ENCODE data around the gene BNIP2.
"Not testable (repeated sequence)": the region's sequence is repeated elsewhere in the genome, so short reads cannot be mapped to it uniquely, and the experiment has no call there.

The BNIP2 gene, protein sequence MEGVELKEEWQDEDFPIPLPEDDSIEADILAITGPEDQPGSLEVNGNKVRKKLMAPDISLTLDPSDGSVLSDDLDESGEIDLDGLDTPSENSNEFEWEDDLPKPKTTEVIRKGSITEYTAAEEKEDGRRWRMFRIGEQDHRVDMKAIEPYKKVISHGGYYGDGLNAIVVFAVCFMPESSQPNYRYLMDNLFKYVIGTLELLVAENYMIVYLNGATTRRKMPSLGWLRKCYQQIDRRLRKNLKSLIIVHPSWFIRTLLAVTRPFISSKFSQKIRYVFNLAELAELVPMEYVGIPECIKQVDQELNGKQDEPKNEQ

DNA sequence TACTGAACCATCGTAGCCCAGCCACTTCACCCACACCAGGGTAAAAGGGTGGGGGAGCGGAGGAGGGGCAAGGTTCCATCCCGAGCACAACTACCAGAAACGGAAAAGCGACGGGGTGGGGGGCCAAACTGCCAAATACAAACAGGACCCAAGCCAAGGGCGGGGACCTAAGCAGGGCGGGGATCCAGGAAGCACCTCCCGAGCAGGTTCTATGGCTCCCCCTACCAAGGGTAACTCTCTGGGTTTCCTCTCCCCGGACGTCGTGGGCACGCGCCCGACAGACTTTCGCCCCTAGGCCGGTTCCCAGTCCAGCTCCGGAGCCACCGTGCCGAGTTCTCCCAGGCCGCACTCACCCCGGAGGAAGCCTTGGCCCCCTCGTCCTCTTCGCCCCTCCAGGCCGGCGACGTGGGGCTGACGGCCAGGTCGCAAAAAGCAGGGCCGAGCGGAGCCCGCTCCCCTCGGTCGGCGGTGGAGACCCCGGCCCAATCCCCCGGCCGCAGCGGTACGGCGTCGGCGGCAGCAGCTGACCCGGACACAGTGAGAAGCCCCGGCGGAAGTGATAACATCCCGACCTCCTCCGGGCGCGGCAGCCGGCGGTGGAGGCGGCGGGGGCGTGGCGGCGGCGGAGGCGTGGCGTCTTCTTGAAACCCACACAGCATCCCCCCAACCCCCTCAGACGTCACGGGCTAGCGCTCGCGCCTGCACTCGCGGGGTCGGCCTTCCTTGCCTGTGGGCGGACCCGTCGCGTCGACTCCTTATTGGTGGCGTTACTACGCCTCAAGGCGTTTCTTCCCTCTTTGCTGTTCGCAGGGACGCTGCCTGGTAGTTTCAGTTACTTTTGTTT is at the start of gene BNIP2:
Gene BNIP2, minus strand, starts transcription at position 539 of the 844 bp plus-strand sequence. CDS start 6,863 bp downstream, outside the sequence.
- DNase-seq: peak; percentile 99 to 100

DNA sequence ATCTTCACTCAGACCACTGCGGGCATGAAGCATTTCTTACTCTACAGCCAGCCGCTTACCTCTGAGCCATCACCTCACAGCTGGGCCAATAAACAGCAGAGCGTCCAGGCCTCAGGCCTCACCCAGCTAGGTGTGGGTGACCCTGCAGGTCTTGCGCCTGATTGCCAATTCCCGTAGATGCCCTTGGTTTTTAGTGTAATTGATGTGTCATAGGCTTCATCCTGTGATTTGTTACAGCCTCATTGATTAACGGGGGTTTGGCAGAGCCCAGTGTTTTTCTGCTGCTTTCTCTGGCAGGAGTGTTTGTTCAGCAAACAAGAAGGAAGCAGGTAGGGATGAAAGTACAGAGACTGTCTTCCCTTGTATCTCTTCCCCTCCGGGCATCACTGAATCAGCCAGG is 49.6 kb upstream of the BNIP2 start:
- DNase-seq: no peak

DNA sequence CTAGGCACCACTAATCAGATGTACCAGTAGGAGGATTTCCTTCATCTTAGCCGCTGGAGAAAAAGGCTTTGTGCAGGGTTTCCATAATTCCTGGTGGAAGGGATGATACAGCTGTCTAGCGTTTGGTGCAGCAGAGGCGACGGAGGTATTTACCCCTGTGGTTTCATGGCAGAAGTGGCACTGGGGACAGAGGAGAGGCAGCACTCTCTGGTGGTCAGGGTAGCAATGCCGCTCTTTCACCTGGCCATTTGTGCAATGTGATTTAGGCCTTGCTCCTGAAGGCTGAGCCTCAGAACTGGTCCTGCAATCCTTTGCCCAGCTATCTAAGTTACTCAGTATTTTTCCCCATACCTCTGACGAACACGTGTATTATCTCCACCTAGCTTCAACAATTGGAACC is 47.1 kb upstream of the BNIP2 start:
- DNase-seq: no peak

DNA sequence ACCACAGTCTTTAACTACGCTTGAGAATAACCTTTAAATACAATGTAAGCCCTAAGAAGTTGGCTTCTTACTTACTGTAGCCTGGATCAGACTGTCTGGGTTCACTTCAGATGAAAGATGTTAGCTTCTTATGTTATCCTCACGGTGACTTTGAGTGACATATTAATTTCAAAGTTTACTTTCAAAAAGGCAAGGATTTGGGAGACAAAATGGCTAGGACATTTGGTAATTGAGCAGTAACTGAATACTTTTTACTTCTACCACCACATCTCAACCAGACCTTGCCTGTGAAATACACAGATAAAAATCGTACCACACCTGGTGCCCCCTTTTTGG is 36.0 kb upstream of the BNIP2 start:
- DNase-seq: no peak

DNA sequence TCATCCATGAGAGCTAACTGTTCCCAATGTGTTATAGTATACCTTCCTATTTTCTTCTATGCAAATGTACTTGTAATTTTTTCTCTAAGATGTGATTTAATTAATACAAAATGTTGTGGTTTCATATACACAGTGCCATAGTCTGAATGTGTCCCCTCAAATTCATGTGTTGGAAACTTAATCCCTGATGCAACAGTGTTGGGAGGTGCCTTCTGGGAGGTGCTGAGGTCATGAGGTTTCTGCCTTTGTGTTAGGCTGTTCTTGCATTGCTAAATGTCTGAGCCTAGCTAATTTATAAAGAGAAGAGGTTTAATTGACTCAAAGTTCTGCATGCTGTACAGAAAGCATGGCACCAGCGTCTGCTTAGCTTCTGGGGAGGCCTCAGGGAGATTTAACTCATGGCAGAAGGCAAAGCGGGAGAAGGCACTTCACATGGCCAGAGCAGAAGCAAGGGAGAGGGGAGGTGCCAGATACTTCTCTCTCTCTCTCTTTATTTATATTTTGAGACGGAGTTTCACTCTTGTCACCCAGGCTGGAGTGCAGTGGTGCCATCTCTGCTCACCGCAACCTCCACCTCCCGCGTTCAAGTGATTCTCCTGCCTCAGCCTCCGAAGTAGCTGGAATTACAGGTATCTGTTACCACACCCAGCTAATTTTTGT is 34.7 kb upstream of the BNIP2 start:
- DNase-seq: no peak

DNA sequence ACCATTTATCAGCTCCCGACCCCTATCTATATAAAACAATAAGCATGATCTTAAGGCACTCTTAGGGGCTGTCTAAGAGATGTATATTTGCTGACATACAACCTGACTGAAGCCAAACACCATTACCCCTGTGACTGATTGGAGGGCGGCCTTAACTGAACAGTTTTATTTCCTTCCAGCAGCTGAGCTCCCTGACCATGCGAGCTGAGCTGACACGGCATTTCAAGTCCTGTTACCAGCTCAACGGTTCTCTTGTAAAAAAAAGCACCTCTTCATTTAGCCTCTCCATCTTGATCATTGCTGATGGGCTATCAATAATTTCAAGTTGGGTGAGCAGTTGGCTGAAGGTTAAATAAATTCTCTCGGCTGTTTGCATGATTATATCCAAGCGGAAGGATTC is 33.4 kb upstream of the BNIP2 start:
- DNase-seq: no peak

DNA sequence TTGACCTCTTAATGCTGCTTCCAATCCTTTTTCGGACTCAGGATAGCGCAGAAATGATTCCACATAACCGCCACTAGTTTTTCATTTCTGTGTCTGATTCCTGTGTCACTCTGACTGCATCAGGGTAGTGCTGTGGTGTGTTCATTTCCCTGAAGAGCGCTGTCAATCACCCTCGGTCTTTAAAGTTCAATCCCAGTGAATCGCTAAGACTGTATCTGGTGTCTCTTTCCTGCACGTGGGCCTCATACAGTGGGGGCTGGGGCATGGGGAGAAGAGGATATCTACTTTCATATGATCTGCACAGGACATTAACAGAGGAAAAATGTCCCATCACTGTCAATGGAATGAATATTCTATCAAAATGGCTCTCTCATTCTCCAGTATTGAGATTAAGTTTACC is 32.9 kb upstream of the BNIP2 start:
- no peak for DNase-seq

DNA sequence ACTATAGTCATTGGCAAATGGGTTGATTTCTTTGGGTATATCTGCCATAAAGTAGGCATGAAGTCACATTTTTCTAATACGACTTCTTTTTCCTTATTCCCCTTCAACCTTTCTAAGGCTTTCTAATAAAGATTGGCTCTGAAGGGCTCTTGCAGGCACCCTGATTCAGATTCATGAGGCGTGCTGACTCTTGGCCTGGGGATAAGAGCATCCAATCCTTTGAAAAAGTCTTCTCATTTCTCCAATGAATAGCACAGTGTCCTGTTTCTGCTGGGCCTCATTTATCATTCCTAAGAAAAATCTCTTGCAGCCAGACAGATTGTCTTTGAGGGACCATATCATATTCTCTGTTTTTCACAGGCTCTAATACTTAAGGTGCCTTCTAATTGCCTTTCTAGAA is 32.3 kb upstream of the BNIP2 start:
- no peak for DNase-seq

DNA sequence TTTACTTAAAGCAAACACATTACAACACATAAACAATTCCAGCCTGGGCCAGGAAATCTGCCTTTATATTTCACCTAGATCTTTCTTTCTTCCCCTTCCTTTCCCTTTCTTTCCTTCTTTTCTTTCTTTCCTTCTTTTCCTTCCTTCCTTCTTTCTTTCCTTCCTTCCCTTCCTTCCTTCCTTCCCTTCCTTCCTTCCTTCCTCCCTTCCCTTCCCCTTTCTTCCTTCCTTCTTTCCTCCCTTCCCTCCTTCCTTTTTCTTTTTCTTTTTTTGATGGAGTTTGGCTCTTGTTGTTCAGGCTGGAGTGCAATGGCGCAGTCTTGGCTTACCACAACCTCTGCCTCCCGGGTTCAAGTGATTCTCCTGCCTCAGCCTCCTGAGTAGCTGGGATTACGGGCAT is 24.1 kb upstream of the BNIP2 start:
- no peak for DNase-seq

DNA sequence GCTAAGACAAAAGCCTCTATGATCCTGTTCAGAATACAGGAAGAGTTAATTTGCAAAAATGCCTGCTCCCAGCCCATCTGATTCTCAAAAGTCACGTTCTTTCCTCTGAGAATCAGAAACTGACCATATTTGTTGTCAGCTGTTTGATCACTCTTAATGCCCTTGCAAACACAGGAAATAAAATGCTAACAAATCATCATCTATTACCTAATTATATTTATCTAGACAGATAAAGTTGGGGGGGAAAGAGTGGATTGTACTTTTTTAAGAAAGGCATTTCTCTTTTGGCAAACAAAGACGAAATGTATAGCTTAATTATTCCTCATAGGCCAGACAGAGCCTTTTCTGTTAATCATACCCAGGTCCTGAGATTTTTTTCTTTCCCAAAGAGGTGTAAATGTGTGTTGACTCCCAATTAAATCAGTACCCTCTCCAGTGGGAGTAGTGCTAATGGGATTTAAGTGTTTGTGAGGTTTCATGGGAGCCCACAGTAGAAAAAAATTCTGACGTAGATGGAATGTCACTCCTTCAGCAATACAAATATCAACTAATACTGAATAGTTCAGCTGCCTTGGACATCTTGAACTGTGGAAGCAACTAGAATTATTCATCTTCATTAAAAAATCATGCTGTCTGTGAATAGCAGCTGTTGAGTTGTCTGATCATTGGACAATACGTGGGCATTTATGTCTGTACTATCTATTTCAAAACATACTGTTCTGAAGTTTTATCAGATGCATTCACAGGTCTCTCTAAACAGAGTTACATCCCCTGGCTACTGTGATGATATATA is 22.5 kb upstream of the BNIP2 start:
- DNase-seq: no peak

DNA sequence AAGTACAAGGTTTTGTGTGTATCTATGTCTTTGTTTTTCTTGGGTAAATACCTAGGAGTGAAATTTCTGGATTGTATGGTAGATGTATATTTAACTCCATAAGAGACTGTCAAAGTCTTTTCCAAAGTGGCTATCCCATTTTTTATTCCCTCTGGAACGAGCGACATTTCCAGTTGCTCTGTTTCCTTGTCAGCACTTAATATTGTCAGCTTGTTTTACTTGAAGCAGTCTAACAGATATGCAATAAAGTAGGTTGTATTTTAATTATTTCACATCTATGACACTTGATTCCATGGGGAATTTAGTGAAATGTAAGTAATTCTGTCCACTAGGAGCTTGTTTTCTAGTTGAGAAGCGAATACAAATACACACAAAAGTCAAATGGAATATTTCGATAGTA is 18.5 kb upstream of the BNIP2 start:
- DNase-seq: no peak

DNA sequence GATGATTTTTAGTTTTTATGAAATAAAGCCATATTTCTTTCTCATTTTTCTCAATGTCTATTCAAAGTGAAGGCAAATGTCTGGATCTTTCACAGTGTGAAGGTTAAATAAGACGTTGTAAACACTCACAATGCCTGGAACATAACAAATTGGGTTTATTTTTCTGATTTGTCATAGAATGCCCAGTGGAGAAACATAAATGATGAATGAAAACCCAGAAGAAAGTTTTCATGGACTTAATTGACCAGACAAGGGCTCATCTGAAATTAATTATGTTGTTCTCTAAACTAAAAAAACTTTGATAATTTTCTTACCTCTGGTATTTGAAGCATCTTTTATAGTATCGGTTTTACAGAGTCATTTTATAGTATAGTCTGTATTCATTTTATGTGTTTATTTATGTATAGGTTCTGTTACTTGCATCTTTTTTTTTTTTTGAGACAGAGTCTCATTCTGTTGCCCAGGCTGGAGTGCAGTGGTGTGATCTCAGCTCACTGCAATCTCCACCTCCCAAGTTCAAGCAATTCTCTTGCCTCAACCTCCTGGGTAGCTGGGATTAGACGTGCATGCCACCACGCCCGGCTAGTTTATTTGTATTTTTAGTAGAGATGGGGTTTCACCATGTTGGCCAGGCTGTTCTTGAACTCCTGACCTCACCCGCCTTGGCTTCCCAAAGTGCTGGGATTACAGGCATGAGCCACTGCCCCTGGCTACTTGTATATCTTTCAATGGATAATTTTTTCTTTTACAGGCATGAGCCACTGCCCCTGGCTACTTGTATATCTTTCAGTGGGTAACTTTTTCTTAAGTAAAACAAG is 15.1 kb upstream of the BNIP2 start:
- DNase-seq: no peak

DNA sequence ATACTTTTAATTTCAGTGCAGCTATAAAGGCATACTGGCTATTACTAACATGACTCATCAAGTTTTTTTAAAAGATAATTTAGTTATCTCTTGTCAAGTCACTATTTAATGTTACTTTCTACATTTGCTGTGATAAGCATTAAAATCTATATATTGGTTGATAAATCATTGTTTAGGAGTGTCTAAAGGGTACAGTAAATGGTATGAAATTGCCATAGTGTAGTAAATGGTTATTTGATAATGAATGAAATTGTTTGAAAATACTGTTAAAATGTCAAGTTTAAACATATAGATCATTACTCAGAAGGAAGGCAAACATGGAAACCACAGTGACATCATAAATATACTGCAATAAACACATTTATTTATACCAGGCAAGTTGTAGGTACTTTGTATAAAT is 13.2 kb upstream of the BNIP2 start:
- DNase-seq: no peak

DNA sequence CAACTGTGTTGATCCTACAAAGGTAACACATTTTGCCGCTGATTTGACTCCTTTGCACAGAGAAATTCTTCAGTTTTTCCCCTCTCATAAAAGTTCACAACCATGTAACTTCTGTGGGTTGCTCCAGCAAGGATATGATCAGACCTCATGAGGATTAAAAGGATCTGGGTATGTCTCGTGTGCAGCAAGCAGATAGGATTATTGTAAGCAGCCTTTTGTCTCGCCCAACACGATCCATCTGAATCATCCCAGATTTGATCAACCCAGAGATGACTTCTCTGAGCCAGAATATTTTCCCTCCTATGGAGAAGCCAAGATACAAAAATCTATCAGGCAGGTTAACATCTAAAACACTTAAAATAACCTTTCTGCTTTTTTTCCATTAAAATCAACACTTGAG is 12.8 kb upstream of the BNIP2 start:
- no peak for DNase-seq

DNA sequence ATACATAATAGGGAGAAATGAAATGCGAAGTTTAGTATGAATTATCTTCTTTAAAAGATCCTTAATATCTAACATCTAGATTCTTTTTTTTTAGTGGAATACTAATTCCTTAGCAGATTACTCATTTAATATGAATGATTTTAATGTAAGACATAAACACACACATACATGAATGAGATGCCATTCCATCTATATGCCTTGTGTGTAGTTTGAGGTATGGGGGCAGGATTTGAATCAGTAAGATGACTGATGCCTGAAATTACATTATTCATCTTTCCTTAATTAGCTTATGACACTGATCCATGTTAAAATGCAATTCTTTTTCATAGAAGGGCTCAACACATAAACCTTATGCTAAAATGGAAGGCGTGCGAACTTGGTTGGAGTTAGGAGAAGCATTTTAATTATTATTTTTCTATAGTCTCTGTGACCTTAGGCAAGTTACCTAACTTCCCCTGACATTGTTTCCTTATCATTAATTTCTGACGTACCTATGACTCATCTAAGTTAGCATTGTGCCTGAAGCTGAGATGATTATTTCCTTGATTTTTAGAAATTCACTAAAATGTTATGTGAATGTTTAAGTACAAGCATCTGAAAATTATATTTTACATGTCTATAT is 10.8 kb upstream of the BNIP2 start:
- no peak for DNase-seq

DNA sequence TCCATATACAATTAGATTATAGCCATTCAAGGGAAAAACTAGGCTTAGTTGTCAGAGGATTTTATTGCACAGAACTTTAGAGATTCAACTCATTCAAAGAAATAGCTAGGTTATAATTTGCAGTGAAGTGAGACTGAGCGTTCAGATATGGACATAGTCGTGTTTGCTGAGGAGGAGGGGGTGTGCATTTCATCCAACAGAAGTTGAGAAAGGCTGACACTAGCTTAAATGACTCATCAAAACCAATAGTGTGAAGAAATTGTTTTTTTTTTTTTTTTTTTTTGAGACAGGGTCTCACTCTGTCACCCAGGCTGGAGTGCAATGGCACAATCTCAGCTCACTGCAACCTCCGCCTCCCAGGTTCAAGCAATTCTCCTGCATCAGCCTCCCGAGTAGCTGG is 8.9 kb upstream of the BNIP2 start:
- not testable (repeated sequence) for DNase-seq

DNA sequence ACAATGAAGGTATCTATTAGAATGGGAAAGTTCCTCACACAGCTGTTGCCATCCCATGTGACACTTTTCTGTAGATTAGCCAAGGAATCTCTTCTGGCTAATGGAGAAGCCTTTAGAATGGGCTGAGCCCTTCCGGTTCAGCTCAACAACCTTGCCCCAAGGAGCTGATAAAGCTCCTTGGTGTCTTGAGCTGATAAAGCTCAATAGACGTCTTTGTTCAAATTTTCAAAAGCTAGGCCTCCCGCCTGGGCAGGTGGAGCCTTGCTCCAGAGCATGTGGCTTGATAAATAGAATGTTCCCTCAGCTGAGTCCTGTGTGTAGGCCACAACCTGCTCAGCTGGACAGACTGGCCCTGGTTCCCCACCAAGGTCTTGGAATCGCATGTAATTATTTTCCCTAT is 7.2 kb upstream of the BNIP2 start:
- no peak for DNase-seq

DNA sequence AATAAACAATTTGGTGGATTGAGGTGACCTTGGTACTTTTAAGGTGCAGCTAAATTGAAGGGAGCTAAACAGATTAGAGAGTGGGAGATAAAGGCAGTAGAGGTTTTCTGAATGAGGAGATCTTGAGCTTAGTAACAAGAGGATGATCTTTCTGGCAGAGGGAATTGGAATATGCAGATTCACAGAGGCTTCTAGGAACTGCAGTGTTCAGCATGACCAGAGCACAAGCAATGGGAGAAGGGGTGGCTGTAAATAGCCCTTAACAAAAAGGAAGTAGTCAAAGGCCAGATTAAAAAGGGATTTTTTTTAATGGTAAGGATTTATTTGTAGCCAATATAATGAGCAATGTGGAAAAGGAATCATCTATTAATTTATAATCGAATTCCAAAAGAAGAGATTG is 5.7 kb upstream of the BNIP2 start:
- DNase-seq: no peak

DNA sequence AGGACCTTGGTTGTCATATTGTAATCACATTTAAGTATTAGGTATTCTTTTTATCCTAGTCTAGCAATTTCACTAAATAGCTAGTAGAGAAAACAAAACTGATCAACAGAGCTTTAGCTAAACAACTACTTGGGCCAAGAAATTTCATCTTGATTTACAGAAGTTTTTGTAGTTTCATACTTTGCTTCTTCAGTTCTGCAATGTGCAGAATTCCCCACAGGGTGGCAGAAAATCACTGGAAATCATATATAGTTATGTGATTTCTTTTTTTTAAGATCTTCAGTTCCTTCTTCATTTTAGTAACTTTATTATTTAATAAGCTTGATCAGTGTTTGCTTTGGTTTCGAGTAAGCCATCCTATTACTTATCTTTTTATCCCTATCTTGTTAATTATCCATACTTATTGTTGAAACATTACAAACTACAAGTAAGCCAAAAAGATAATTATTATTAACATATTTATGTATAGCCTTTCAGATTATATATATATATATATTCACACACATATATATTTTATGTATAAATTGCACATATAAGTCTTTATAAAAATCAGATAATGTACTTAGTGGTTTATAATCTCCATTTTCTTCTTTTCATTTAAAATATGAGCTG is 2.2 kb upstream of the BNIP2 start:
- peak; percentile 33 to 44 for DNase-seq

DNA sequence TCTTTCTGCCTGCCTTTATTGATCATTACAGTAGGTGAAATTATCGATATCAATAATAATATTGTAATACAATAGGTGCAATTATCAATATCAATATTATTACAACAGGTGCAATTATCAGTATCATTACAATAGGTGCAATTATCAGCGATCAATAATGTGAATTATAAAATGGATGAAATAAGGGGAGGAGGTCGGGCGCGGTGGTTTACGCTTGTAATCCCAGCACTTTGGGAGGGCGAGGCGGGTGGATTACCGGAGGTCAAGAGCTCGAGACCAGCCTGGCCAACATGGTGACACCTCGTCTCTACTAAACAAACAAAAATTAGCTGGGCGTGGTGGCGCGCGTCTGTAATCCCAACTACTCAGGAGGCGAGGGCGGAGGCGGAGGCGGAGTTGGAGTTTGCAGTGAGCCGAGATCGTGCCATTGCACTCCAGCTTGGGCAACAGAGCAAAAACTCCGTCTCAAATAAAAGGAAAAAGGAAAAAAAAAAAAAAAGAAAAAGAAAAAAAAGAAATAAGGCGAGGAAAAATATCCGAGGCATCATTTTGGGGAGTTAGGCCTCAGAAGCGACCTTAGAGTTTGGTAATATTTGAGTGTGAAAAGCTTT is 611 bp upstream of the BNIP2 start:
- peak; percentile 57 for DNase-seq

DNA sequence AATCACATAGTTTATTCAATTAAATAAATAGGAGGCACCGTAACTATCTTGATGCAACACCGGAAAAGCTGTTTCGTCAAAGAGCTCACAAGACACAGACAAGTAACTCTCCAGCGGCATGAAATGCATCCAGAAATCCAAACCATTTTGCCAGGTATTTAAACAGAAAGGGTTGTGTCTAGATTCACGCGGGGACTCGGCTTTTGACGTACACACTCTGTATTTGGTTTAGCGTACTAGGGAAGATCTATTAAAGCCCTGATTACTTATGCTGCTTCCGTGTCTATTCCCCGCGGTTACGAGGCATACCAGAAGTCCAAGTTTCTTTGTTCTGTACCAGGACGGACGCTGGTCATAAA is 718 bp downstream of the BNIP2 start:
- no peak for DNase-seq
